ENCODE data around the gene CCL2. TPM values are rescaled to one million over a fixed set of nuclear protein-coding genes. Genes with fewer than 3 reads are reported as not detected.

CCL2 gene
- total and polyA plus RNA-seq, 7 donors: 5.0 to 28.3 (median 8.0) TPM

GRCh38 chr17:34303606-34304005 lies 48.5 kb downstream of the CCL2 start:
- DNase-seq (no peak), ATAC-seq (no peak)
- Histone ChIP-seq H3K4me3 (no peak overlapping the region), H3K36me3 (ENCODE audit: insufficient read depth in 1 of 2, low read depth in 1 of 2) (no peaks in the 10 kb centered on the region), H3K9me3 (no peaks in the 10 kb centered on the region), H3K27me3 (ENCODE audit: insufficient read depth in 3 of 3, low read length in 2 of 3) (no peaks in the 10 kb centered on the region), H3K27ac (no peak overlapping the region), H3K4me1 (peaks cover 3% of the 10 kb centered on the region)
- intact Hi-C loops (cut with DNase I): no loop called here
- WGBS, 3 donors: 95 to 100% (median 96%) methylated on average over 2 of the region's 2 CpGs
- no peak for TF ChIP-seq CTCF (IDR thresholded peaks at IDR 0.05)

- Histone ChIP-seq H3K36me3 (ENCODE audit: insufficient read depth in 1 of 2, low read depth in 1 of 2) (no peaks in the 10 kb centered on the region), H3K4me3 (no peak overlapping the region), H3K9me3 (no peaks in the 10 kb centered on the region), H3K27me3 (ENCODE audit: insufficient read depth in 3 of 3, low read length in 2 of 3) (no peaks in the 10 kb centered on the region), H3K4me1 (peaks cover 3% of the 10 kb centered on the region), H3K27ac (no peak overlapping the region)
- no peak for DNase-seq
- no peak for TF ChIP-seq CTCF (IDR thresholded peaks at IDR 0.05)
- intact Hi-C loops (cut with DNase I): loop anchor here in 1 of 2 donors (5.0 kb wide), 1 partner anchor 103 kb away; no protein-coding TSS in a partner anchor
- 93 to 98% (median 94%) methylated on average over 4 of the region's 4 CpGs for WGBS, 3 donors
- ATAC-seq: no peak
Observed at GRCh38 chr17:34305061-34305460, 50.0 kb downstream of the CCL2 start.

GRCh38 chr17:34305606-34306005 lies 50.5 kb downstream of the CCL2 start:
- intact Hi-C loops (cut with DNase I): loop anchor here (1.0 to 5.0 kb wide), 2 partner anchors 103 to 105 kb away; no protein-coding TSS in a partner anchor
- Histone ChIP-seq H3K27me3 (ENCODE audit: insufficient read depth in 3 of 3, low read length in 2 of 3) (no peaks in the 10 kb centered on the region), H3K4me1 (peaks cover 3% of the 10 kb centered on the region), H3K4me3 (no peak overlapping the region), H3K27ac (no peak overlapping the region), H3K9me3 (no peaks in the 10 kb centered on the region), H3K36me3 (ENCODE audit: insufficient read depth in 1 of 2, low read depth in 1 of 2) (no peaks in the 10 kb centered on the region)
- no peak for TF ChIP-seq CTCF (IDR thresholded peaks at IDR 0.05)
- ATAC-seq (no peak), DNase-seq (no peak)

- 26 to 49% (median 36%) methylated on average over 3 of the region's 3 CpGs for WGBS, 3 donors
- no peaks in the 10 kb centered on the region for H3K9me3 ChIP-seq
- peak; percentile 25 for TF ChIP-seq CTCF (IDR thresholded peaks at IDR 0.05)
- ATAC-seq (peak in 3 of 4 donors; percentile 62 to 72 (median 64)), DNase-seq (no peak)
- H3K27ac ChIP-seq: no peak overlapping the region
- no peak overlapping the region for H3K4me3 ChIP-seq
- no peaks in the 10 kb centered on the region for H3K36me3 ChIP-seq (ENCODE audit: insufficient read depth in 1 of 2, low read depth in 1 of 2)
- peaks cover 3% of the 10 kb centered on the region for H3K4me1 ChIP-seq
- no peaks in the 10 kb centered on the region for H3K27me3 ChIP-seq (ENCODE audit: insufficient read depth in 3 of 3, low read length in 2 of 3)
- intact Hi-C loops (cut with DNase I): loop anchor here (1.0 to 5.0 kb wide), 2 partner anchors 104 to 106 kb away; no protein-coding TSS in a partner anchor
Observed at GRCh38 chr17:34306466-34306865, 51.4 kb downstream of the CCL2 start.

Other genes starting within 250 kb of the CCL2 start
- under 1 TPM in 2 of 4 donors, not detected in 2; 0.28 to 0.66 TPM for gene CCL7, start 14.9 kb downstream of the CCL2 start, total RNA-seq
- 1 to 10 TPM in 1 of 3 donors, under 1 TPM in 1, not detected in 1; 0.05 to 2.7 TPM for gene CCL7, start 14.9 kb downstream of the CCL2 start, polyA plus RNA-seq
- 1 to 10 TPM in 1 of 4 donors, under 1 TPM in 1, not detected in 2; 0.42 to 1.6 TPM for gene CCL11, start 30.5 kb downstream of the CCL2 start, total RNA-seq
- gene CCL11, start 30.5 kb downstream of the CCL2 start, polyA plus RNA-seq: not detected
- under 1 TPM in 1 of 4 donors, not detected in 3; 0.42 TPM for gene CCL8, start 64.2 kb downstream of the CCL2 start, total RNA-seq
- gene CCL8, start 64.2 kb downstream of the CCL2 start, polyA plus RNA-seq: under 1 TPM in 2 of 3 donors, not detected in 1; 0.03 to 0.09 TPM
- 1 to 10 TPM in 1 of 4 donors, under 1 TPM in 1, not detected in 2; 0.73 to 1.2 TPM for gene CCL13, start 101.2 kb downstream of the CCL2 start, total RNA-seq
- under 1 TPM; 0.10 to 0.27 (median 0.20) TPM for gene CCL13, start 101.2 kb downstream of the CCL2 start, polyA plus RNA-seq
- gene CCL1, start 107.9 kb downstream of the CCL2 start, total RNA-seq: not detected
- not detected for gene CCL1, start 107.9 kb downstream of the CCL2 start, polyA plus RNA-seq

Measured in psoas muscle (tissue), 8 donors.